Glutamatergic neuron (in vitro differentiated cells): ENCODE results near the gene LIM2. TPM values are rescaled to one million over a fixed set of nuclear protein-coding genes. Genes with fewer than 3 reads are reported as not detected.
"Not testable (repeated sequence)": the region's sequence is repeated elsewhere in the genome, so short reads cannot be mapped to it uniquely, and the experiment has no call there.

Experiments used
- DNase-seq: peaks from one replicate; pipeline ENCODE4 v3.0.0; 2022
- H3K27ac Mint-ChIP-seq: one replicate; pipeline ENCODE4 v1.8.0; 2020; ENCODE audit warnings: mild to moderate bottlenecking, mixed read lengths, inconsistent platforms; ENCODE audit not compliant: unreplicated experiment
- H3K27me3 Mint-ChIP-seq: one replicate; pipeline ENCODE4 v1.8.0; 2020; ENCODE audit warnings: mild to moderate bottlenecking, moderate library complexity, mixed read lengths, inconsistent platforms; ENCODE audit not compliant: unreplicated experiment
- H3K36me3 Mint-ChIP-seq: one replicate; pipeline ENCODE4 v1.8.0; 2020; ENCODE audit warnings: mild to moderate bottlenecking, mixed read lengths, inconsistent platforms; ENCODE audit not compliant: unreplicated experiment
- H3K4me1 Mint-ChIP-seq: one replicate; pipeline ENCODE4 v1.8.0; 2020; ENCODE audit warnings: mild to moderate bottlenecking, low read depth, mixed read lengths, inconsistent platforms; ENCODE audit not compliant: unreplicated experiment
- H3K4me3 Mint-ChIP-seq: one replicate; pipeline ENCODE4 v1.8.0; 2020; ENCODE audit warnings: mild to moderate bottlenecking, mixed read lengths, inconsistent platforms; ENCODE audit not compliant: unreplicated experiment
- H3K9me3 Mint-ChIP-seq: one replicate; pipeline ENCODE4 v1.8.0; 2020; ENCODE audit warnings: mild to moderate bottlenecking, moderate library complexity, mixed read lengths, inconsistent platforms; ENCODE audit not compliant: unreplicated experiment
- CTCF ChIP-seq: fragments of 200-600 bp; sonication (generic); IDR thresholded peaks from one replicate; pipeline ENCODE4 v1.5.0; 2021; ENCODE audit not compliant: partially characterized antibody, unreplicated experiment
- total RNA-seq: library from RNA; stranded (reverse); fragmentation: NEBNext Ultra II Directional; extraction: Animal tissue kit (Norgen Biotek cat#: 25700); gene quantifications from one replicate; pipeline ENCODE4 v1.2.1, GENCODE V29; 2021; ENCODE audit not compliant: unreplicated experiment

The LIM2 gene
- total RNA-seq, 1 donor from 2014 or later, result not detected

GRCh38 chr19:51427201-51427600 is 39.4 kb upstream of the LIM2 start:
- H3K9me3 Mint-ChIP-seq, result peaks cover 5% of the 10 kb centered on the region
- peaks cover 5% of the 10 kb centered on the region for H3K27me3 Mint-ChIP-seq
- DNase-seq, result no peak
- no peak overlapping the region for H3K27ac Mint-ChIP-seq
- TF ChIP-seq CTCF, result no peak
- no peak overlapping the region for H3K4me3 Mint-ChIP-seq
- no peaks in the 10 kb centered on the region for H3K36me3 Mint-ChIP-seq
- H3K4me1 Mint-ChIP-seq, result no peaks in the 10 kb centered on the region

- Mint-ChIP-seq H3K9me3 (peaks cover 3% of the 10 kb centered on the region), H3K27ac (no peak overlapping the region), H3K36me3 (no peaks in the 10 kb centered on the region), H3K4me1 (no peaks in the 10 kb centered on the region), H3K27me3 (peaks cover 4% of the 10 kb centered on the region), H3K4me3 (peak overlapping the region; percentile 63)
- peak; percentile 99 for TF ChIP-seq CTCF
- DNase-seq, result peak; percentile 86
Measured at GRCh38 chr19:51422053-51422448, 34.3 kb upstream of the LIM2 start.

GRCh38 chr19:51421229-51422052 is 33.7 kb upstream of the LIM2 start:
- H3K27me3 Mint-ChIP-seq, result peaks cover 4% of the 10 kb centered on the region
- peak overlapping the region; percentile 63 for H3K4me3 Mint-ChIP-seq
- no peaks in the 10 kb centered on the region for H3K4me1 Mint-ChIP-seq
- peaks cover 3% of the 10 kb centered on the region for H3K9me3 Mint-ChIP-seq
- DNase-seq, result no peak
- no peak for TF ChIP-seq CTCF
- H3K27ac Mint-ChIP-seq, result no peak overlapping the region
- H3K36me3 Mint-ChIP-seq, result no peaks in the 10 kb centered on the region

GRCh38 chr19:51420511-51420910 is 32.7 kb upstream of the LIM2 start:
- H3K36me3 Mint-ChIP-seq, H3K9me3 Mint-ChIP-seq, DNase-seq, H3K4me1 Mint-ChIP-seq, H3K27ac Mint-ChIP-seq, H3K27me3 Mint-ChIP-seq, H3K4me3 Mint-ChIP-seq: not testable (repeated sequence)

- H3K36me3 Mint-ChIP-seq, result no peaks in the 10 kb centered on the region
- DNase-seq, result no peak
- H3K4me3 Mint-ChIP-seq, result no peak overlapping the region
- H3K27ac Mint-ChIP-seq, result no peak overlapping the region
- no peaks in the 10 kb centered on the region for H3K4me1 Mint-ChIP-seq
- H3K9me3 Mint-ChIP-seq, result peaks cover 3% of the 10 kb centered on the region
- peaks cover 4% of the 10 kb centered on the region for H3K27me3 Mint-ChIP-seq
- no peak for TF ChIP-seq CTCF
Measured at GRCh38 chr19:51418707-51419106, 30.9 kb upstream of the LIM2 start.
